T-helper 9 cell (primary cell): ENCODE results near the gene SHC4.

Source experiments
- DNase-seq: peaks from one replicate; pipeline ENCODE4 v3.0.0-alpha.2; 2020

Gene SHC4

DNA sequence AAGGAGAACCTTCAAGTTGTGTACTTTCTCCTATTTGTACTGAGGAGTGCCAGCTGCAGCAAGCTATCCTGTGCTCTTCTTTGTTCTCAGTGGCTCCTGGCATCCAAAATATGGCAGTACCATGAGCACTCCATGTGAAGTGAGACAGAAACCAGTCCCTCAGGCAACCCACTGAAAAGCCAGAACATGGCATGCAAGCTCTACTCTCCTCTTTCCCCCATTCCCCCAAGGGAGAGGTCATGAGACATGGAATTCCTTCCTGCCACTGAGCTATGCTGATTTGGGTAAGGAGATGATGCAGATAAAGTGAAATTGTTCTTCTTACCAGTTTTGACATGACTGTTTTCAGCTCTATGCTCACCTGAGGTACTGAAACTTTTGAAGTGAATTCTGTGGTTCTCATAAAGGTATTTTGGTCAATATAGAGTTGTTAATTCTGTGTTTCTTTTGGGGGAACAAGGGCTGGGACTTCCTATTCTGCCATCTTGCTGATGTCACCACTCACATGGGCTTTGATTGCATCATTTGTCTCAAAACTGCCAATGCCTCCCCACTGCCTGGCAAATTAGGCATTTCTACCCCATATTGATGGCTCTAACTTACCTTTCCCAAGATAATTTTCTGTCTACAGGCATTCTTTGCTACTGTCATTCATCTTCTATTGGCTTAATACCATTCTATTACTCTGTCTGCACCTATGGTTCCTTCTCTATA lies 130.0 kb downstream of the SHC4 start:
- no peak for DNase-seq

GRCh38 chr15:48832648-48833047 lies 131.1 kb downstream of the SHC4 start:
- DNase-seq: no peak

DNA sequence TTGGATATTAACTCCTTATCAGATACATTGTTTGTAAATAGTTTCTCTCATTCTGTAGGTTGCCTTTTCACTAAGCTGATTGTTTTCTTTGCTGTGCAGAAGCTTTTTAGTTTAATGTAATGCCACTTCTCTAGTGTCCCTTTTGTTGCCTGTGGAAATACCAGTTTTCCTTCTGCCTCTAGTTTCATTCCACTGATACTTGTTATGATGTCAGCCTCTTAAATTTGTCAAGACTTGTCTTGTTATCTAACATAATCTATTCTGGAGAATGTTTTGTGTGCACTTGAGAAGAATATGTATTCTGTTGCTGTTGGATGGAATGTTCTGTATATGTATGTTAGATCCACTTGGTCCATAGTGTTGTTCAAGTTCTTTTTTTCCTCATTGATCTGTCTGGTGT lies 134.8 kb downstream of the SHC4 start:
- DNase-seq: no peak

DNA sequence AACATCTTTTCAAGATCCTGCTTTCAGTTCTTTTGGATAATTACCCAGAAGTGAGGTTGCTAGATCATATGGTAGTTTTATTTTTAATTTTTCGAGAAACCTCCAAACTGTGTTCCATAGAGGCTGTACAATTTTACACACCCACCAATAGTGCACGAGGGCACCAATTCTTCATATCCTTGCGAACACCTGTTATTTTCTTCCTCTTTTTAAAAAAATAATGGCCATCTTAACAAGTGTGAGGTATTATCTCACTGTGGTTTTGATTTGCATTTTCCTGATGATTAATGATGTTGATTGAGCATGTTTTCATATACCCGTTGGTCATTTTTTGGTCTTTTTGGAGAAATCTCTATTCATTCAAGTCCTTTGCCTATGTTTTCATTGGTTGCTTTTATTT lies 135.2 kb downstream of the SHC4 start:
- DNase-seq: no peak

GRCh38 chr15:48825075-48825474 lies 138.6 kb downstream of the SHC4 start:
- DNase-seq: no peak

GRCh38 chr15:48823706-48824105 lies 140.0 kb downstream of the SHC4 start:
- DNase-seq: no peak

GRCh38 chr15:48823237-48823636 lies 140.5 kb downstream of the SHC4 start:
- DNase-seq: no peak

- no peak for DNase-seq
These were observed 149.4 kb downstream of the SHC4 start for GRCh38 chr15:48814286-48814685.

- DNase-seq: no peak
These were observed 152.3 kb downstream of the SHC4 start for GRCh38 chr15:48811325-48811958.

DNA sequence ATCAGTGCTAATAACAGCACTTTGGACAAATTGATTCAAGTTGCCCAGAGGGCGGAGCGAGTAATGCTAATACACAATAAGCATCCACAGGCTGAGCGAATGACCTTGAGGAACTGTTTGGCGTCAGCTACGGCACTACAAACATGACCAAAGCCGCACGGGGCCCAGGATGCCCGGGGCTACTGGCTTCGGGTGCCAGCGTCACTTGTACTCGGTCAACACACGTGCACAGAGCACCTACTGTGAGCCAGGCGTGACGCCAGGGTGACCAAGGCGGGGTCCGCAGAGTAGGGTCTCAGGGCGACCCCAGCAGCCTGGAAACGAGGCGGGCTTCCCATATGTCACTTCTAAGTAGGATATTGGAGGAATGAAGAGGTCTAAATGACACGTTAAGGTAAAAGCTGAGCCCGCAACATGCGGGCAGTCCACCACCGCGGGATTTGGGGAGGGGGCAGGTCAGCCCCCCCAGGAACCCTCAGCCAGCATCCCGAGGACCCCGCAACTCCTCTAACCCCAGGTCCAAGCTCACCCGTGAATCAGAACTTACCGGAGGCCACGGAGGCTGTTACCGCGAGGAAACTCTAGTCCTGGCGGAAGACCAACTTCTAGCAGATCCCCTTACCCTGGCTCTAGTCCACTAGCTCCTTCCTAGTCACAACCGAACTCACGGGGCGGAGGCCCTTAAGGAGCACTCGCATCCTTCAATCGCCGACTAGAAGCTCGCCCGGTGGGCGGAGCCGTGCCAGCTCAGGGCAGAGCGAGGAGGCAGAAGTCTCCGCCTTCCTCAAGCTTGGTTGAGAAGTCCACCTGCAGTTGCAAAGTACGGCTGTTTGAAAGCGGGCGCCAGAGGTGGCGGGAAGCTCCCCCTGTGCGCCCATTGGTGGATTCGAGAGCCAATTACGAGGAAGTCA lies 153.1 kb downstream of the SHC4 start, which contains the start of gene CEP152:
TSS of gene CEP152 (minus strand) at position 656 of the 911 bp plus-strand sequence. CDS start 5,420 bp downstream, outside the sequence.
- DNase-seq: peak; percentile 96

GRCh38 chr15:48806151-48806550 lies 157.6 kb downstream of the SHC4 start:
- DNase-seq: no peak

DNA sequence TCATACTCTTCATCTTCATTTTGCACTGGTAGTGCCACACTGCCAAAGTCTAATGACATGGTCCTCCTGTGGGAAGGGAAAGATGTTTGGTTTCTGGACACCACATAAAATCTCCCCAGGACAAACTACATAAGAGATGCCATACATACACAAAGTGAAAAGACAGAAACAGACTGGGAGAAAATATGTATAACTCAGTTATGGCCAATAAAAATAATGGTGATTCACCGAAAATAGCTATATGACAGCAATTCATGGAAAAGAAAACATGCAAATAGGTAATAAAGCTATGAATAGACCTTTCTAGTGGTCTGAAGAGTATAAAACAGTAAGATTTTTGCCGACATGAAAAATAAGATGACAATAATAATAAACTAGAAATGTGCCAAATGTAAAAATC lies 158.1 kb downstream of the SHC4 start:
- DNase-seq: no peak

- DNase-seq: no peak
These were observed 159.8 kb downstream of the SHC4 start for GRCh38 chr15:48803877-48804276.

DNA sequence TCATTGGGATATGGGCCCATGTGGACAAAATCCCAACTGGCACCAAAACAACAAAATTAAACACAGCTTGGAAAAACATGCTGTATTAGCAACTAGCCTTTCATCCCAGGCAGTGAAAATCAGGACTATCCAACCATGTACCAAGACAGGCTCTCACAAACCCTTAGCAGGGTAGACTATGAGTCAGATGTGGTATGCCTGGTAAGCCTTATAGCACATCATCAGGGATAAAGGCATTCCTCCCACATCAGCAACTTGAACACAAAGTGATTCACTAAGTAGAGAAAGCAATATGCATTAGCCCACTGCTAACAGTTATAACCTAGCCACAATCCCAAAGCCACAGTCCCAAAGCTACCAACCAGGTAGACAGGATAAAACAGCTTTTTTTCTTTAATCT lies 160.9 kb downstream of the SHC4 start:
- DNase-seq: no peak

DNA sequence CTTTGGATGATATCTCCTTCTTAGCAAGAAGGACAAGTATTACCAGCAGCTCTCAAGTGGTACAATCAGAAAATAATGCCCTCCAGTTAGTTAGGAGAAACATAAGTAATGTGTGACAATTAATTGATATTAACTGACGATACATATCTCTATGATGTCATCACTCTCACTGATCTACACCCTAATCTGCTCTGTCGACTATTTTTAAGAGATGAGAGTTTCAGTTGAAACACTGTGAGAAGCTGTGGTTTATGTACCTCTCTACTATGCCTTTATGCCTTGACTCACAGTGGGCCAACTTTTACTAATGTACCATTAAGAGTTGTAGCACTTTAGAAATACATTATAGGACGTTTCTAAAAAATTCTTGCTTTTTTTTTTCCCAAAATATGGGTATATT lies 161.5 kb downstream of the SHC4 start:
- no peak for DNase-seq

GRCh38 chr15:48800811-48801455 lies 162.8 kb downstream of the SHC4 start:
- no peak for DNase-seq

GRCh38 chr15:48800245-48800644 lies 163.5 kb downstream of the SHC4 start:
- no peak for DNase-seq

DNA sequence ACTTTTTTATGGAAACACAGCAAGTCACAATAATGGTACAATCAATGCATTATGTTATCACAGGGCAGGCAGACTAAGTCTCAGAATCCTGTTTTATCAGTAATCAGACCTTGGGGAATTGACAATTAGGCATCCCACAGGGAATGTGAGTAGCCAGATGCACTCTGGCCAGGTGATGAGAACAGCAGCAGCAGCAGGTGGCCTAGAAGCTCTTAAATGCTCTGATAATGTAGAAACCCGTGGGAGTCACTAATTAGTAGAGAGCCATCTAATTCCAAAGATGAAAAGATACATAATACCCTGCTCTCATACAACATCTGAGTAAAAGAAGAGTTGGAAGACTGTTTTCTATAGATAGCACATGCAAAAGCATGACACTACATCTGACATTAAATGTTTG lies 165.4 kb downstream of the SHC4 start:
- no peak for DNase-seq

DNA sequence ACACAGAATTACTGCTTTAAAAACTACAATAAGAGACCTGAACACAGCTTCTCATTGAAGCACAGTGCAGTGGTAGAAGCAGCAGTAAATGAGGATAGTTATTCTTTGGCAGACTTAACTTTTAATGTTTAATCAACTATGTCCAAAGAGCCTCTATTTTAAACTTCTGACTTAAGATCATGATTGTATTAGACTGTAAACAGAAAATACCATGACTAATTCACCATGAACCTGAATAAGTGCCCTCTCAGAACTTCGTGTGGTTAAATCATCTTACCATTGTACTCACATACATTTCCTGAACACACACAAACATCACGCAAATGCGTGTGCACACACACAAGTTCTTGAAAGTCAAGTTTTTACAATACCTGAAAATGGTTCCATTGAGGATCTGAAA lies 166.8 kb downstream of the SHC4 start:
- no peak for DNase-seq

DNA sequence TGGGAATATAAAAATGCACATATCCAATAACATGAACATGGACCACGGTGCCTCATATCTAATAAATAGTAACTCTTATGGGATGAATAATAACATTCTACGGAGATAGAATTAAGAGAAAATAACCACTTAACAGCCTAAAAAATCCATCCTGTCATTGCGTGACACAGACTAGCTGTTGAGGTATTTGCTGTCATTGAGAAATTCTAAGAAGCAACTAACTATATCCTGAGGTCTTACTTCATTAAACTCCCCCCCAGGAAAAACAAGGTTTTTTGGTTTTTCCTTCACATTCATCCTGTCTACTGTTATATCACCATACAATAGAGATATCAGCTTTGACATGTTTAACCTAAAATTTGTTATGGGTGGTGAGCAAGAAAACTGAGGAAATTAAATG lies 167.2 kb downstream of the SHC4 start:
- DNase-seq: no peak

- DNase-seq: no peak
These were observed 167.8 kb downstream of the SHC4 start for GRCh38 chr15:48795901-48796300.

GRCh38 chr15:48794697-48795134 lies 169.0 kb downstream of the SHC4 start:
- no peak for DNase-seq

- no peak for DNase-seq
These were observed 171.3 kb downstream of the SHC4 start for GRCh38 chr15:48792408-48792807.
